Heart left ventricle (tissue), 13 donors: ENCODE data around the gene RPS6KB2.

Experiments used
- CTCF ChIP-seq, 12 donors: fragments of 200-600 bp; sonication (generic) in 4 of 12; IDR thresholded peaks; one replicate each; pipeline versions ENCODE4 v1.5.0 to v1.8.0; 2018 to 2022; ENCODE audit warnings: antibody characterized with exemption in 12 of 12, mild to moderate bottlenecking in 5 of 12
- POLR2A ChIP-seq, 2 donors: fragments of 450-650 bp; IDR thresholded peaks; one replicate each; pipeline ENCODE4 v1.6.1; 2017; ENCODE audit warnings: antibody characterized with exemption in 2 of 2, mild to moderate bottlenecking in 2 of 2, moderate library complexity in 2 of 2
- donor health status: ischemic (EF 13 %, LVEDD 7.1; RV severe dilation, severe dysfunction).
- donor health status: DM: no; HTN: yes; CAD: no.
- donor health status: DM: no; HTN: no; CAD: no.
- donor health status: ischemic (EF 25% LVEDD 6.9; RV normal size, moderate dysfunction).
- donor health status: ischemic (EF 25% LVEDD 5.7; RV mildly dilated, moderate dysfunction).
- donor health status: ischemic (EF 35%, LVEDD 5.7; RV mildly dilated, moderate dysfunction).
- donor health status: nonischemic (EF 11% LVEDD 7.7; RV severe dilation, severe dysfunction).
- donor health status: DM: yes; HTN: yes; CAD: no.
- donor health status: PGD.
- donor health status: ischemic (EF 29% LVEDD 5.4; RV normal size, mild dysfunction).
- donor health status: nonischemic (EF 23%, LVEDD 6.1; RV moderate dilation, normal function).

GRCh38 chr11:67417425-67417824 lies 10.9 kb upstream of the RPS6KB2 start:
- TF ChIP-seq CTCF (IDR thresholded peaks at IDR 0.05) (no peak), POLR2A (IDR thresholded peaks at IDR 0.05) (no peak)
